GM12872 (cell line): ENCODE results near the gene HACD2.

Source experiments
- TF ChIP-seq, protein P1 (sequence below): IDR thresholded peaks from 3 replicates; pipeline ENCODE4 v1.5.1; 2011; ENCODE audit warnings: low read depth, mild to moderate bottlenecking, low read length, moderate library complexity; ENCODE audit not compliant: insufficient read depth

The HACD2 gene

GRCh38 chr3:123521179-123521969, 63.5 kb downstream of the HACD2 start:
- TF ChIP-seq, protein P1, sequence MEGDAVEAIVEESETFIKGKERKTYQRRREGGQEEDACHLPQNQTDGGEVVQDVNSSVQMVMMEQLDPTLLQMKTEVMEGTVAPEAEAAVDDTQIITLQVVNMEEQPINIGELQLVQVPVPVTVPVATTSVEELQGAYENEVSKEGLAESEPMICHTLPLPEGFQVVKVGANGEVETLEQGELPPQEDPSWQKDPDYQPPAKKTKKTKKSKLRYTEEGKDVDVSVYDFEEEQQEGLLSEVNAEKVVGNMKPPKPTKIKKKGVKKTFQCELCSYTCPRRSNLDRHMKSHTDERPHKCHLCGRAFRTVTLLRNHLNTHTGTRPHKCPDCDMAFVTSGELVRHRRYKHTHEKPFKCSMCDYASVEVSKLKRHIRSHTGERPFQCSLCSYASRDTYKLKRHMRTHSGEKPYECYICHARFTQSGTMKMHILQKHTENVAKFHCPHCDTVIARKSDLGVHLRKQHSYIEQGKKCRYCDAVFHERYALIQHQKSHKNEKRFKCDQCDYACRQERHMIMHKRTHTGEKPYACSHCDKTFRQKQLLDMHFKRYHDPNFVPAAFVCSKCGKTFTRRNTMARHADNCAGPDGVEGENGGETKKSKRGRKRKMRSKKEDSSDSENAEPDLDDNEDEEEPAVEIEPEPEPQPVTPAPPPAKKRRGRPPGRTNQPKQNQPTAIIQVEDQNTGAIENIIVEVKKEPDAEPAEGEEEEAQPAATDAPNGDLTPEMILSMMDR, result no peak

GRCh38 chr3:123520656-123521055, 64.2 kb downstream of the HACD2 start:
- TF ChIP-seq, protein P1, result no peak

DNA sequence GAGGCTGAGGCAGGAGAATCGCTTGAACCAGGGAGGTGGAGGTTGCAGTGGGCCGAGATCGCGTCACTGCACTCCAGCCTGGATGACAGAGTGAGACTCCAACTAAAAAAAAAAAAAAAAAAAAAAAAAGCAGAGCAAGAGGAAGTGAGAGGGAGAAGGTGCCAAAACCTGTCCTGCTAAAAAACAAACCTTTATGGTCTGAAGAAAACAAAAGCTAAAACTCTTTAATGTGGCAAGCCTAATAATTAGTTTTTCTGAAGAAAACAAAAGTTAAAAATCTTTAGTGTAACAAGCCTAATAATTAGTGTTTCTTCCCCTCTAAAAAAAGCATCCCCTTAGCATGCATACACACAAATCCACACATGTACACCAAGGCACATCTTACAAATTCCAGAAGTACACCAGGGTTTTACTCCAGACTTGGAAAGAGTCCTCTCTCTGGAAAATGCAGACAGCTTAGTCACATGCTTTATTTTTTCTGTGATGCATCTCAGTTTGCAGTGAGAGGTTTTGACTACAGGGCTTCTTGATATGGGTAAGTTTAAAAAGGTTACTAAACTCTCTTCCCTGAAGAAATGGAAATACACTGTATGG, 65.9 kb downstream of the HACD2 start:
- TF ChIP-seq, protein P1, result no peak

DNA sequence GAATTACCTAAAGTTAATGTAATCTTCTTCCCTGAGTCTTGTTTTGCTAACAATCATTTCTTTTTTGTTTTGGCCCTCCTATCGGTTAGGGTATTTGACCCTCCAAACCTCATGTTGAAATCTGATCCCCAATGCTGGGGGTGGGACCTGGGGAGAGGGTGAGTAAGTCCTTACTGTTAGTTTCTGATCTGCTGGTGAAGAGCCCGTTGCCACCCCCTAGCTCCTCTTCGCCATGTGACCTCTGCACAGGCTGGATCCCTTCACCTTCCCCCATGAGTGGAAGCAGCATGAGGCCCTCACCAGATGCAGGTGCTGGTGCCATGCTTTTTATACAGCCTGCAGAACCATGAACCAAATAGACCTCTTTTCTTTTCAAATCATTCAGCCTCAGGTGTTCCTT, 73.1 kb downstream of the HACD2 start:
- TF ChIP-seq, protein P1, result no peak

DNA sequence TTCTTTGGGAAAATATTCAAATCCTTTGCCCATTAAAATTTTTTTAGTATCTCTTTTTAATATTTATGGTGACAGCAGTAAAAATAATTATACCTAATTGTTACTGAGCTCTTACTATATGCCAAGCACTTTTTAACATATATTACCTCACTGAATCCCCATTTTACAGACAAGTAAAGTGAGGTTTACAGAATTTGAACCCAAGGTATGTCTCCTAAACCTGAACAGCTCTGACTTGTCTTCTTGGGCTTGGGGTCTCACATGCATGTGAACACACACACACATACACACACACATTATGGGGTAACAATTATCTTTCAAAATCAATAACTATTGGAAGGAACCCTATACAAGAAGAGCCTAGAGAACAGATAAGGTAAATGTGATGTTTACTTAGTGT, 73.8 kb downstream of the HACD2 start:
- TF ChIP-seq, protein P1, result no peak

- TF ChIP-seq, protein P1, result no peak
These were observed 76.7 kb downstream of the HACD2 start for GRCh38 chr3:123508178-123508577.

DNA sequence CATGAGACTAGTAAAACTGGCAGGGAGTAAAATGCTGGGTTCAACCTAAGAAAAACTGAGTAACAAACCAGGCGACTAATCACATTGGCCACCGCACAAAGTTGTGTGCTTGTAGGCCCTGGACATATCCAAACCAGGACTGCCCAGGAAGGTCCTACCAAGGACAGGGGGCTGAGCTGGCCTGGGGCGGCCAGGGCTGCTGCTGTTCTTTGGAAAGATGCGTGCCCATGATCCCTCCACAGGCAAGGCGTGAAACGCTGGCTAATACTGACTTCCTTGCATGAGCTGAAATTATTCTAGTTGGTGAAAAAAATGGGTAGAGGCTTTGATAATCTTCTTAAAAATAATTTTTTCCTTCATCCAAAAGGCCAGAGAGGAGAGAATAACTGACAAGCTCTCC, 79.0 kb downstream of the HACD2 start:
- TF ChIP-seq, protein P1, result no peak
